Sigmoid colon (tissue), 7 donors: ENCODE data around the gene DIP2B. TPM values are rescaled to one million over a fixed set of nuclear protein-coding genes. Genes with fewer than 3 reads are reported as not detected.

Experiments used
- DNase-seq: peaks from one replicate; pipeline ENCODE4 v3.0.0-alpha.2; 2019
- H3K27ac ChIP-seq, 4 donors: fragments of 200-600 bp; sonication (generic); one replicate each; pipeline ENCODE4 v1.5.1; 2016 to 2019; ENCODE audit warnings: mild to moderate bottlenecking in 1 of 4
- H3K27me3 ChIP-seq, 3 donors: fragments of 200-600 bp; sonication (generic); one replicate each; pipeline ENCODE4 v1.5.1; 2019; ENCODE audit warnings: mild to moderate bottlenecking in 1 of 3
- H3K36me3 ChIP-seq, 4 donors: fragments of 200-600 bp; sonication (generic); one replicate each; pipeline ENCODE4 v1.5.1; 2016 to 2019
- H3K4me1 ChIP-seq, 4 donors: fragments of 200-600 bp; sonication (generic); one replicate each; pipeline ENCODE4 v1.5.1; 2017 to 2019
- H3K4me3 ChIP-seq, 4 donors: fragments of 200-600 bp; sonication (generic); one replicate each; pipeline ENCODE4 v1.5.1; 2017 to 2019; ENCODE audit warnings: mild to moderate bottlenecking in 2 of 4, moderate library complexity in 1 of 4
- H3K9me3 ChIP-seq, 4 donors: fragments of 200-600 bp in 3 of 4; sonication (generic) in 3 of 4; one replicate each; pipeline versions ENCODE4 v1.5.1 to v1.6.1; 2013 to 2019
- EP300 ChIP-seq, 4 donors: sonication (generic); formaldehyde crosslinking; IDR thresholded peaks; one replicate each; pipeline ENCODE4 v1.6.1; 2017; ENCODE audit warnings: antibody characterized with exemption in 4 of 4
- POLR2A ChIP-seq, 2 donors: fragments of 450-650 bp; IDR thresholded peaks; one replicate each; pipeline ENCODE4 v1.6.1; 2016; ENCODE audit warnings: antibody characterized with exemption in 2 of 2, mild to moderate bottlenecking in 2 of 2, moderate library complexity in 2 of 2
- POLR2AphosphoS5 ChIP-seq, 4 donors: sonication (generic); formaldehyde crosslinking; IDR thresholded peaks; one replicate each; pipeline ENCODE4 v1.6.1; 2017; ENCODE audit warnings: antibody characterized with exemption in 4 of 4
- WGBS, 2 donors: extraction: QIAGEN DNeasy Blood & Tissue Kit; methylation state at CpG; one replicate each; pipeline ENCODE4 v1.1.7; 2013; 5-methylcytosine and 5-hydroxymethylcytosine counted together
- intact Hi-C: fragments of 100-400 bp; cut with DNase I; formaldehyde crosslinking; loops from one replicate; pipeline ENCODE4 v1.15.1; 2023
- polyA plus RNA-seq, 3 donors: library from polyadenylated mRNA; stranded (reverse); fragments of 200-250 nt; gene quantifications; one replicate each; pipeline ENCODE4 v1.2.3, GENCODE V29; 2013
- total RNA-seq, 4 donors: library from RNA; depleted of rRNA; stranded (reverse); fragments of >200 nt; gene quantifications; one replicate each; pipeline ENCODE4 v1.1.0, GENCODE V29; 2016
- TF ChIP-seq, protein P1 (sequence below), 4 experiments: fragments of 450-650 bp in 3 of 4; fragments of 200-600 bp in 1 of 4; IDR thresholded peaks; one replicate each; pipeline ENCODE4 v1.5.1; 2016 to 2019; ENCODE audit warnings: antibody characterized with exemption in 4 of 4, mild to moderate bottlenecking in 3 of 4, moderate library complexity in 2 of 4
- donor health status: healthy with polysubstance abuse.
- donor health status: Bipolar disorder and iron deficiency.
- donor health status: healthy.

Gene DIP2B
- total and polyA plus RNA-seq, 7 donors = 7.2 to 28.0 (median 16.4) TPM

DNA sequence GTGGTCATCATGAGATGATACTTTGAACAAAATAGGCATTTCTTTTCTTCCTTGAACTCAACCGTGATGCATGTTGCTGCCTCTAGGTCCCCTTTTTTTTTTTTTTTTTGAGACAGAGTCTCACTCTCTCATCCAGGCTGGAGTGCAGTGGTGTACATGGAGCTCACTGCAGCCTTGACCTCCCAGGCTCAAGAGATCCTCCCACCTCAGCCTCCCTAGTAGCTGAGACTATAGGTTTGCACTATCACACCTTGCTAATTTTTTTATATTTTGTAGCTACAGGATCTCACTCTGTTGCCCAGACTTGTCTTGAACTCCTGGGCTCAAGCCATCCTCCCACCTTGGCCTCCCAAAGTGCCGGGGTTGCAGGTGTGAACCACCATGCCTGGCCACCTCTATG, 20.6 kb downstream of the DIP2B start:
- DNase-seq = no peak
- no peak for TF ChIP-seq POLR2A (IDR thresholded peaks at IDR 0.05)
- no peak for TF ChIP-seq EP300 (IDR thresholded peaks at IDR 0.05)
- TF ChIP-seq POLR2AphosphoS5 (IDR thresholded peaks at IDR 0.05) = no peak
- TF ChIP-seq, protein P1, sequence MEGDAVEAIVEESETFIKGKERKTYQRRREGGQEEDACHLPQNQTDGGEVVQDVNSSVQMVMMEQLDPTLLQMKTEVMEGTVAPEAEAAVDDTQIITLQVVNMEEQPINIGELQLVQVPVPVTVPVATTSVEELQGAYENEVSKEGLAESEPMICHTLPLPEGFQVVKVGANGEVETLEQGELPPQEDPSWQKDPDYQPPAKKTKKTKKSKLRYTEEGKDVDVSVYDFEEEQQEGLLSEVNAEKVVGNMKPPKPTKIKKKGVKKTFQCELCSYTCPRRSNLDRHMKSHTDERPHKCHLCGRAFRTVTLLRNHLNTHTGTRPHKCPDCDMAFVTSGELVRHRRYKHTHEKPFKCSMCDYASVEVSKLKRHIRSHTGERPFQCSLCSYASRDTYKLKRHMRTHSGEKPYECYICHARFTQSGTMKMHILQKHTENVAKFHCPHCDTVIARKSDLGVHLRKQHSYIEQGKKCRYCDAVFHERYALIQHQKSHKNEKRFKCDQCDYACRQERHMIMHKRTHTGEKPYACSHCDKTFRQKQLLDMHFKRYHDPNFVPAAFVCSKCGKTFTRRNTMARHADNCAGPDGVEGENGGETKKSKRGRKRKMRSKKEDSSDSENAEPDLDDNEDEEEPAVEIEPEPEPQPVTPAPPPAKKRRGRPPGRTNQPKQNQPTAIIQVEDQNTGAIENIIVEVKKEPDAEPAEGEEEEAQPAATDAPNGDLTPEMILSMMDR (IDR thresholded peaks at IDR 0.05) = no peak
- WGBS, 2 donors = 93 to 99% methylated on average over 2 of the region's 2 CpGs
- peaks cover 0 to 34% (median 32%) of the 10 kb centered on the region in 4 donors for H3K4me1 ChIP-seq
- no peak overlapping the region for H3K4me3 ChIP-seq
- H3K36me3 ChIP-seq = no peaks in the 10 kb centered on the region
- H3K9me3 ChIP-seq = no peaks in the 10 kb centered on the region
- H3K27ac ChIP-seq = no peak overlapping the region
- intact Hi-C loops = no loop called here
- no peaks in the 10 kb centered on the region for H3K27me3 ChIP-seq

DNA sequence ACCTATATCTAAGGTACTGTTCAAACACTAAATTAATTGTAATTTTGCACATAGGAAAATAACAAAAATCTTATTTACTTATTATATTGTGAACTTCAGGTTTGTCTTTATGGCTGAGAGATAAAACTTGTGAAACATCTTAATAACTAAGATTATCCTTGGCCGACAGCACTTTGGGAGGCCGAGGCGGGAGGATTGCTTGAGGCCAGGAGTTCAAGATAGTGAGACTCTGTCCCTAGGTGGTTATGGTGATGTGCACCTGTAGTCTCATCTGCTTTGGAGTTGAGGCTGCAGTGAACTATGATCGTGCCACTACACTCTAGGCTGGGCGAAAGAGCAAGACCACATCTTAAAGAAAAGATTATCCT, 22.6 kb downstream of the DIP2B start:
- TF ChIP-seq EP300 (IDR thresholded peaks at IDR 0.05) = no peak
- no peak for TF ChIP-seq POLR2A (IDR thresholded peaks at IDR 0.05)
- TF ChIP-seq, protein P1 (IDR thresholded peaks at IDR 0.05) = no peak
- TF ChIP-seq POLR2AphosphoS5 (IDR thresholded peaks at IDR 0.05) = no peak
- Histone ChIP-seq H3K27me3 (no peaks in the 10 kb centered on the region), H3K36me3 (no peaks in the 10 kb centered on the region), H3K4me1 (peaks cover 0 to 24% (median 21%) of the 10 kb centered on the region in 4 donors), H3K9me3 (no peaks in the 10 kb centered on the region), H3K4me3 (no peak overlapping the region), H3K27ac (no peak overlapping the region)
- DNase-seq = no peak
- intact Hi-C loops = no loop called here
- WGBS, 2 donors = 54 to 83% methylated on average over 5 of the region's 5 CpGs

DNA sequence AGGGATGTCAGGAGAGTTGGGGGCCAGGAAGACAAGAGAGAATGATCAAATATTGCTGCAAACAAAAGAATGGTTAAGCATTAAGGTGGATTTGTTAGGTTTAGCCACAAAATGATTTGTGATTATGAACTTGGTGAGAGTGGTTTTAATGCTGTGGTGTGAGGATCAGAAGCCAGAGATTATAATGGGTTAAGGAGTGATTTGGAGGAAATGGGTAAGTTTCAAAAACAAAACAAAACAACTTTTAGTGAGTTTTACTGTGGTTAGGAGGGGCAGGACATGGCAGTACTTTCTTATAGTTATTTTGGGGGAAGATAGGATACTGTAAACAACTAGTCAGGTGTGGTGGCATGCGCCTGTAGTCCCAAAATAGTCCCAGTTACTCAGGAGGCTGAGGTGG, 24.0 kb downstream of the DIP2B start:
- TF ChIP-seq POLR2A (IDR thresholded peaks at IDR 0.05) (no peak), EP300 (IDR thresholded peaks at IDR 0.05) (no peak), POLR2AphosphoS5 (IDR thresholded peaks at IDR 0.05) (no peak)
- TF ChIP-seq, protein P1 (IDR thresholded peaks at IDR 0.05) = no peak
- Histone ChIP-seq H3K4me1 (peaks cover 0 to 34% (median 33%) of the 10 kb centered on the region in 4 donors), H3K9me3 (no peaks in the 10 kb centered on the region), H3K27me3 (no peaks in the 10 kb centered on the region), H3K27ac (no peak overlapping the region), H3K4me3 (no peak overlapping the region), H3K36me3 (no peaks in the 10 kb centered on the region)
- intact Hi-C loops = no loop called here
- 79 to 87% methylated on average over 1 of the region's 1 CpG for WGBS, 2 donors
- no peak for DNase-seq

DNA sequence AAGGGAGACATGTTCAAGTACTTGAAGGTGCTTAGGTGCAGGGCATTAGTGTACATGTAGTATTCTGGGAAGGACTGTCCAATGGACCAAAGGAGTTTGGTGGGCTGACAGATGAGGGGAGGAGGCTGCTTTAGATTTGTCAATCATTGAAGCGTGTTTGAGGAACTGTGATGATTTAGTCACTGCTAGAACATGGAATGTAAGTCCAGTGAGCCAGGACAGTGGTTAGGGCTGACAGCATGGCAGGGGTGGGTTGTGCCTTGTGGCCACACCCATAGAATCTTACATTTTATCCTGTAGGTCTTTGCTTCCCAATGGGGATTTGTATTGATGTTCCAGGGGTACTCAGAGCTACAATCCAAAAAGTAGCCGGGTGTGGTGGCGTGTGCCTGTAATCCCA, 24.6 kb downstream of the DIP2B start:
- TF ChIP-seq EP300 (IDR thresholded peaks at IDR 0.05) = no peak
- TF ChIP-seq, protein P1 (IDR thresholded peaks at IDR 0.05) = no peak

DNA sequence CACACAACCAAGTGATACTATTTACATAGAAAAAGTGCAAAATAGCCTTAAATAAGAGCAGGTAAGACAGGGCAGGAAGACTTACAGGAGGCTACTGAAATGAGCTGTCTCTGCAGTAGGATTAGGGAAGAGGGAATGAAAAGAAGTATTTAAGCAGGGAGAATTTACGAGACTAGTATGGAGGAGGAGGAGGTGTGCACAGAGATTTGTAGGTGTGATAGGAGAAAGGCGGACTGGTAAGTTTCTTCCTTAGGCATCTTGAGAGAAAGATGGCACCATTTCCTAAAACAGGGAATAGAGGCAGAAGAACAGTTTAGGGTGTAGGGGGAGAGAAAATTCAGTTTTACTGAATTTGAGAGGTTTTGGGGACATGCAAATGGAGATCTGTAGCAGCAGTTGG, 25.7 kb downstream of the DIP2B start:
- intact Hi-C loops = no loop called here
- peaks cover 0 to 34% (median 33%) of the 10 kb centered on the region in 4 donors for H3K4me1 ChIP-seq

More for the DNA sequence above, 24.6 kb downstream of the DIP2B start:
- no peaks in the 10 kb centered on the region for H3K9me3 ChIP-seq
- H3K27me3 ChIP-seq = no peaks in the 10 kb centered on the region
- H3K36me3 ChIP-seq = no peaks in the 10 kb centered on the region
- no peak for DNase-seq
- H3K27ac ChIP-seq = no peak overlapping the region
- peaks cover 0 to 34% (median 33%) of the 10 kb centered on the region in 4 donors for H3K4me1 ChIP-seq
- intact Hi-C loops = no loop called here
- WGBS, 2 donors = 91 to 93% methylated on average over 3 of the region's 3 CpGs
- no peak overlapping the region for H3K4me3 ChIP-seq

More for the DNA sequence above, 25.7 kb downstream of the DIP2B start:
- WGBS, 2 donors = 90 to 94% methylated on average over 2 of the region's 2 CpGs
- TF ChIP-seq POLR2A (IDR thresholded peaks at IDR 0.05) = no peak
- H3K27ac ChIP-seq = no peak overlapping the region
- H3K36me3 ChIP-seq = no peaks in the 10 kb centered on the region
- no peaks in the 10 kb centered on the region for H3K27me3 ChIP-seq
- no peak for DNase-seq
- no peaks in the 10 kb centered on the region for H3K9me3 ChIP-seq
- H3K4me3 ChIP-seq = no peak overlapping the region
